EH (cell line): ENCODE measurements around the gene SPDYE1.
A peak's percentile ranks its signal among the peaks of the same experiment; 100 is the strongest.
"Not testable (repeated sequence)": the region's sequence is repeated elsewhere in the genome, so short reads cannot be mapped to it uniquely, and the experiment has no call there.

Experiments used
- DNase-seq: peaks from one replicate; pipeline ENCODE4 v3.0.0-alpha.2; 2015; ENCODE audit warnings: low read depth

Gene SPDYE1, protein sequence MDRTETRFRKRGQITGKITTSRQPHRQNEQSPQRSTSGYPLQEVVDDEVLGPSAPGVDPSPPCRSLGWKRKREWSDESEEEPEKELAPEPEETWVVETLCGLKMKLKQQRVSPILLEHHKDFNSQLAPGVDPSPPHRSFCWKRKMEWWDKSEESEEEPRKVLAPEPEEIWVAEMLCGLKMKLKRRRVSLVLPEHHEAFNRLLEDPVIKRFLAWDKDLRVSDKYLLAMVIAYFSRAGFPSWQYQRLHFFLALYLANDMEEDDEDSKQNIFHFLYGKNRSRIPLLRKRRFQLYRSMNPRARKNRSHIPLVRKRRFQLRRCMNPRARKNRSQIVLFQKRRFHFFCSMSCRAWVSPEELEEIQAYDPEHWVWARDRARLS

GRCh38 chr7:43997532-43997931, at the start of gene SPDYE1:
Gene SPDYE1, plus strand, starts transcription at chr7:43997897. Its CDS starts 2,053 bp downstream, at chr7:43999950.
- not testable (repeated sequence) for DNase-seq

- no peak for DNase-seq
Measured at GRCh38 chr7:43952028-43952427, 45.7 kb upstream of the SPDYE1 start.

DNA sequence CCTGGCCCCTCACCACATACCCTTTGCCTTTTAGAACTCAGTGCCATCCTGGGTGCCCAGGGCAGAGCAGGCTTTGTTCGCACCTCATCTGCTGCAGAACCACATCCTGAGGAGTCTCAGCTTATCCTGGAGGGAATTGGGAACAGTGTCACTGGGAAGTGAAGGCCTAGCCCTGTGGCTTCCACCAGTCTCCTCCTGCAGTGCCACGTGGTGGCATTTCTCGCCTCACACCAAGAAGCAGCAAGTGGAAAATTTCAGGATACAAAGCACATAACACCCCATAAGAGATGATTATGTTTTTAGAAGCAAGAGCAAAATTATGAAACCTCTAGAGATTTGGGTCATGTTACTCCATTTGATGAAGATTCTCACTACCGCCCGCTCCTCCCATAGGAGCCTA, 44.6 kb upstream of the SPDYE1 start:
- no peak for DNase-seq

- DNase-seq = peak; percentile 76
Measured at GRCh38 chr7:43954524-43955228, 43.0 kb upstream of the SPDYE1 start.

GRCh38 chr7:43956027-43956426, 41.7 kb upstream of the SPDYE1 start:
- DNase-seq = no peak

- DNase-seq = no peak
Measured at GRCh38 chr7:43960933-43961332, 36.8 kb upstream of the SPDYE1 start.

- not testable (repeated sequence) for DNase-seq
Measured at GRCh38 chr7:43966392-43966791, 31.3 kb upstream of the SPDYE1 start.

- peak; percentile 37 for DNase-seq
Measured at GRCh38 chr7:43968172-43969040, 29.3 kb upstream of the SPDYE1 start.

GRCh38 chr7:43969586-43969985, 28.1 kb upstream of the SPDYE1 start:
- DNase-seq = not testable (repeated sequence)

DNA sequence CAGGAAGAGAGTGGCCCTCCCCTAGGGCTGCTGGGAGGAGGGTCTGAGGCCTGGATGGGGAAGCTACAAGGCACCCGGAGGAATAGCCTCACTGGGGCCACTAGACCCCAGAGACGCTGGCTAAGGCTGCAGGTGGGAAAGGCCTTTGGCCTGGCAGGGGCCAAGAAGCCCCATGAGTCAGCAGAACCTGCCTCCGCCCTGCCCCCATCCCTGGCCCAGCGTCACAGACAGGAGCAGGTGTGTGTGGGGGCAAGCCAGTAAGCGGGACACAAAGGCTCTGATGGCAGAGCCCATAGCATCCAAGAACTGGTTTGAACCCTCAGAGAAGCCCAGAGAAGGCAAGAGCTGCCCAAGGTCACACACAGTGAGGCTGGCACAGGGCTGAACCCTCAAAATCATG, 27.0 kb upstream of the SPDYE1 start:
- not testable (repeated sequence) for DNase-seq

GRCh38 chr7:43974033-43974573, 23.6 kb upstream of the SPDYE1 start:
- DNase-seq = peak; percentile 10

DNA sequence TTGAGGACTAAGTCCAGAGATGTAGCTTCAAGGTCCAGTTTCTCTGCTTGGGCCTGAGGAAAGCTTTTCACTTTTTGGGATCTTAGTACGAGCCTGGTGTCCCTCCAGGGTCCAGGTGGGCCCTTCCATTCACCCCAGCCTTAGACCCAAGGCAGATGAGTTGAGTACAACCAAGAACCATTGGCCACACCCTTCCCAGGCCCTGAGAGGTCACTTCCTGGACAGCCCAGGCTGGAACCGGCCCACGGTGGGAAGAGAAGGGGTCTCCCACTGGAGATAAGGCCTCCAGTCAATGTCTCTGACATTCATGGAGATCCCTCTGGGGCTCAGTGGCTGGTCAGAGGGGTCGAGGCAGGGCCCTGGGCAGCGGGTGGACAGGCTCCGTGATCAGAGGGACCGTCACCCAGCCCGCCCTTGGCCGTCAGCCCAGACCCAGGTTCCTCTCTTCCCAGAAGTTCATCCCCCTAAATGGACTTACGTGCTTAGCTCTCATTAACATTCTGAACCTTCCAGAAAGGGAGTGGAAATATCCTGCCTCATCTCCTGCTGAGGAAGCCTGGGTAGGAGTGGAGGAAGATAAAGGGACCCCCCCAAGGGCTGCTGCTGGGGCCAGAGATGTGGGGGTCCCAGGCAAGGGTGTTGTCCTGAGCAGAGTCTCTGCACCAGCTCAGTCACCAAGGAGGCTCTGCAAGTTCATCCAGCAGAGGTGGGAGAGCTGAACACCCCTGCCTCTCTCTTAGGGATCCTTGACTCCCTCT, 22.8 kb upstream of the SPDYE1 start:
- not testable (repeated sequence) for DNase-seq

DNA sequence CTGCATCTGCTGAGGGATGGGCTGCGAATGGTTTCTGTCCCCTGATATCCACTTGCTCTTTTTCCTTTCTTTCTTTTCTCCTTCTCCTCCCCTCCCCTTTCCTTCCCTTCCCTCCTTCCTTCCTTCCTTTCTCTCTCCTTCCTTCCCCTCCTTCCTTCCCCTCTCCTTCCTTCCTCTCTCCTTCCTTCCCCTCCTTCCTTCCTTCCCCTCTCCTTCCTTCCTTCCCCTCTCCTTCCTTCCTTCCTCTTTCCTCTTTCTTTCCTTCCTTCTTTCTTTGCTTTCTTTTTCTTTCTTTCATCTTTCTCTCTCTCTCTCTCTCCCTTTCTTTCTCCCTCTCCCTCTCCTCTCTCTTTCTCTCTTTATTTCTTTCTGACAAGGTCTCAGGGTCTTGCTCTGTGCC, 20.2 kb upstream of the SPDYE1 start:
- no peak for DNase-seq

- not testable (repeated sequence) for DNase-seq
Measured at GRCh38 chr7:43978102-43978501, 19.6 kb upstream of the SPDYE1 start.

GRCh38 chr7:43982848-43983247, 14.8 kb upstream of the SPDYE1 start:
- DNase-seq = not testable (repeated sequence)

GRCh38 chr7:43983736-43984135, 14.0 kb upstream of the SPDYE1 start:
- not testable (repeated sequence) for DNase-seq

DNA sequence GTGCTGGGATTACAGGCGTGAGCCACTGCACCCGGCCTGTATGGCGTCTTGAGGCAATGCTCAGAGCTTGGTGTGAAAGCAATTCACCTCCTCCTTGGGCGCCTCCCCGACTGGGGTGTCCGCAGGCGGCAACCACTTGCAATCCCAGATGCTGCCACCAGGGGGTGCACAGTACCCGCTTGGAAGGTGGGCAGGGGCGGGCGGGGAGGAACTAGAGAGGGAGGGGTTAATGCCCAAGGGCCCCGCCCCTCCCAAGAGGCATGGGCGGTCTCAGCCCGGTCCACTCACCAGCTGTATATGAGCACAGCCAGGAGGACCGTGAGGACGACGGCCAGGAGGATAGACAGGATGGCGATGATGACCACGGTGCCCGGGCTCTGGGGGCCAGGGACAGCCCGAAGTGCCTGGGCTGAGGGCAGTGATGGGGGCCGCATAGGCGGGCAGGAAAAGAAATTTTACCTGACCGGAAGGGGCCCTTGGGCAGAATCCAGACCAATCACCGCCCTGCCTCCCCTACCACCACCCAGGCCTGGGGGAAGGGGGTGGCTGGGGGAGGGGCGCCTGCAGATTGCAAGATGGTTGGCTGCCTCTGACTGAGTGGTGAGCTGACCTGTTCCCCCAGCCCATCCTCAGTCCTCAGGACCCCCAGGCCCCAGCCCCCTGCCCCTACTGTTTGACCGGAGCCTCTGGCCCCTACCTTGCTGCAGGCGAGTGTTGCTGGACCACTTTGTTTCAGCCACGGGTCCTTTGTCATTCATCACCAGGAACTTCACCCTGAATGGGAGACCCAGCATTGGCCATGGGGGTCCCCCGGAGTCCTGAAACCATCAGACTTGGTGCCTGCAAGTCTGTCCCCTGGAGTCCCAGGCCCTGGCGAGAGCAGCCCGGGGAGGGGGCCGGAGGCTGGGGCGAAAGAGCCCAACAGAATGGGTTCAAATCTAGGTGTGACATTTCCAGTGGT, 11.5 kb upstream of the SPDYE1 start:
- DNase-seq = peak; percentile 72

DNA sequence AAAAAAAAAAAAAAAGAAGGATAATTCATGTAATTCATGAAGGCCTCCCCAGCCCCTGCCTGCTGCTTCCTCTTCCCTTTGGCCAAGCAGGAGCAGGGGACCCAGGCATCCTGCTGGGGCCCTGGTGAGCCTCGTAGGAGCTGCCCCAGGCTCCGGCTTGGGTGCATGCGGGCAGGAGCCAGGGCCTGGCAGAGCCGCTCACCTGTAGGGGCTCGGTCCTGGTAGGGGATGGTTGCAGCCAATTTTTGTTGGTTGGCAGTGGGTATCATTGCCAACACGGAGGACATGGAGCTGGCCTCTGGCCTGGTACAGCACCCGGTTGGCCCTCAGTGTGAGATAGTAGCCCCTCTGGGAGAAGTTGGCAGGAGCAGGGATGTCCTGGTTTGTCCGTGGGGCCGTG, 10.2 kb upstream of the SPDYE1 start:
- not testable (repeated sequence) for DNase-seq

- DNase-seq = not testable (repeated sequence)
Measured at GRCh38 chr7:43990011-43990585, 7.6 kb upstream of the SPDYE1 start.

DNA sequence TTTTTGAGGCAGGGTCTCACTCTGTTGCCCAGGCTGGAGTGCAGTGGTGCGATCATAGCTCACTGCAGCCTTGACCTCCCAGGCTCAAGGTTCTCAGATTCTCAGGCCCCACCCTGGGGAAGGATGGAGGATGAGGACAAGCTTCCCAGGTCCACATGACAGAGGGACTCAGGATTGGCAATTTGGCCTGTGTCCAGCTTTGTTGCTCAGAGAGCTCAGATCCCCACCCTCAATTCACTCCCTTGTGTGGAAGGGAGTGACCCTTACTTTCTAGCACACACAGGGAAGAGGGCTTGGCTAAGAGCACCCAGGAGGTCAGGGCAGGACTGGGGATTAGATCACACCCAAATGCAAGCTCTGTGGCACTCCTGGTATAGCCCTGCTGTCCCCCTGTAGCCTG, 6.9 kb upstream of the SPDYE1 start:
- not testable (repeated sequence) for DNase-seq
